NCI-H345 (cell line): ENCODE data around the gene BID.
A peak's percentile ranks its signal among the peaks of the same experiment; 100 is the strongest.
"Not testable (repeated sequence)": the region's sequence is repeated elsewhere in the genome, so short reads cannot be mapped to it uniquely, and the experiment has no call there.

Experiments
- DNase-seq: peaks from one replicate; lab custom pipeline; 2025; lab: John Stamatoyannopoulos, UW

Gene BID

DNA sequence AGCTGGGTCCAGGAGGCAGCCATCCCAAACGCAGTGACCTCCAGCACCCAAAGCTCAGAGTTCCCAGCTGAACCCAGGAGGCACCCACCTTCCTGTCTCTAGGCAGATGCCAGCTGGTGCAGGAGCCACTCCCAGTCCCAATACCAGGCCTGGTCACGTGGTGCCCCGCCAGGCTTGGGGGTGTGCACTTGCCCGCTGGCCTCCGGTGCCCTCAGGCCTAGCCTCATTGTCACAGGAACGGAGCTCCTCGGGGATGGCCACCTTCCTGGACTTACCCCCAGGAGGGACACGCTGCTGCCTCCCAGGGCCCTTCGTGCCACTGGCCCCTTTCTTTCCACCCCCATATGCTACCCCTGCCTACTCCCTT, 4.6 kb downstream of the BID start:
- DNase-seq = no peak

- no peak for DNase-seq
Observed at GRCh38 chr22:17769013-17769715, 5.1 kb downstream of the BID start.

GRCh38 chr22:17767233-17768065, 6.8 kb downstream of the BID start:
- DNase-seq = no peak

DNA sequence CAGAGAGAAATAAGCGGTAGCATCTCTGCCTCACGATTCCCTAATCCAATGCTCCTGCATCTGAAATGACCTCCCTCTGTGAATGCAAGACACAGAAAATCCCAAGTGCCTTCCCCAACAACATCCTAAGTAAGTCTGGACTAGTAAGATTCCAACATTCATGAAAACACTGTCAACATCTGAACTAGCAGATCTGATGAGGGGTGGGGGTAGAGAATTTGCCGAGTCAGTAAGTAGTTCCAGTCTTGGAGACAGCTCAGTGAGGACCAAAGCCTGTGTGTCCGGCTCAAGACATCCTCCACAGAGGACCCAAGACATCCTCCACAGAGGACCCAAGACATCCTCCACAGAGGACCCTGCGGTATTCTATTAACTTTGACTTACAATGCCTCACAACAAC, 9.4 kb downstream of the BID start:
- DNase-seq = not testable (repeated sequence)

- DNase-seq = no peak
Observed at GRCh38 chr22:17764036-17764435, 10.2 kb downstream of the BID start.

DNA sequence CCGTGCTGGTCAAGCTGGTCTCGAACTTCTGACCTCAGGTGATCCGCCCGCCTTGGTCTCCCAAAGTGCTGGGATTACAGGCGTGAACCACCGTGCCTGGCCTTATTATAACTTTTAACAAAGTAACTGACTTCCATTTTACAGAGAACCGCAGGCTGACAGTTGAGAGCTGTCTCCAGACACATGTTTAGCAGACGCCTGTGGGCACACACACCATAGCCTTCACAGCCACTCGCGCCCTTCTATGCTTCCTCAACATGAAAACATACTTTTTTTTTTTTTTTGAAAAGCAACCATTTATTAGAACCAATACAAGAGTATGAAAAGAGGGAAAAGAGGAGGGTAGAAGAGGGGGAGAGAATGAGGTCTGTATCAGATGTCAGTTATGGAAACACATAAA, 10.8 kb downstream of the BID start:
- DNase-seq = not testable (repeated sequence)

DNA sequence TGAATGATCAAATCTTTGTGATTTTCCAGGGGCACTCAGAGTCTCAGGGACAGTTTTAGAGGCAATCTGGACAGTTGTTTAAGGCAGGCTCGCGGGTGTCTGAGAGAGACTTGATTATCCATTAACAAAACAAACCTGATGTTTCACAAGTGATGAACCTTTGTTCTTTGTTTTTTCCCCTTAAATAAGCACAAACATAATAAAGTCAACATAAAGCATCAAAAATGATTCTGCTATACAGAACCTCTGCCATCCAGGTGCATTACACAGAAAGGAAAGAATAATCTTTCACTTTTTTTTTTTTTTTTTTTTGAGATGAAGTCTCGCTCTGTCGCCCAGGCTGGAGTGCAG, 13.2 kb downstream of the BID start:
- no peak for DNase-seq

DNA sequence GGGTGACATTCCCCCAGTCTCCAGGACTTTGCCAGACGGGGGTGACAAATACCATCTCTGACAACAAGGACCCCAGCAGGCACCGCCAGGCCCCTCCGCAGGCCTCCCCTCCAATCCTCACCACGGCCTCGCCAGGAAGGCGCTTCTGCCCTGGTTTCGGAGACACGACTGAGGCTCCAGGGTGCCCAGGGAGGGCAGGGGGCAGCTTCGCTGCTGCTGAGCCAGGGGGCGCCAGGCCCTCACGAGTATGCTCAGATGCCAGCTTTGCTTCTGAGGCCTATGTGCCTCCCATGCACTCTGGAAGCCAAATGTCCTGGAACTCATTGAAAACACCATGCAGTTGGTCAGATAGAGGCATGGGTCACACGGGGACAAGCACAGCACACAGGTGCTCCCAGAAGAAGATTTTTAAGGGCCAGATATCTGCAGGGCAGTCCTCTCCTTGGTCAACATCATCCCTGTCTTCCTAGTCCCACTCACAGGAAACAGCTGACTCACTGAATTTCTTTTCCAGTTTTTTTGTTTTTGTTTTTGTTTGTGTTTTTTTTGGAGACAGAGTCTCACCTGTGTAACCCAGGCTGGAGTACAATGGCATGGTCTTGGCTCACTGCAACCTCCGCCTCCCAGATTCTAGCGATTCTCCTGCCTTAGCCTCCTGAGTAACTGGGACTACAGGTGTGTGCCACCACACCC, 19.9 kb downstream of the BID start:
- DNase-seq = peak; percentile 0

- no peak for DNase-seq
Observed at GRCh38 chr22:17753401-17753989, 20.8 kb downstream of the BID start.

GRCh38 chr22:17751596-17751995, 22.7 kb downstream of the BID start:
- no peak for DNase-seq

DNA sequence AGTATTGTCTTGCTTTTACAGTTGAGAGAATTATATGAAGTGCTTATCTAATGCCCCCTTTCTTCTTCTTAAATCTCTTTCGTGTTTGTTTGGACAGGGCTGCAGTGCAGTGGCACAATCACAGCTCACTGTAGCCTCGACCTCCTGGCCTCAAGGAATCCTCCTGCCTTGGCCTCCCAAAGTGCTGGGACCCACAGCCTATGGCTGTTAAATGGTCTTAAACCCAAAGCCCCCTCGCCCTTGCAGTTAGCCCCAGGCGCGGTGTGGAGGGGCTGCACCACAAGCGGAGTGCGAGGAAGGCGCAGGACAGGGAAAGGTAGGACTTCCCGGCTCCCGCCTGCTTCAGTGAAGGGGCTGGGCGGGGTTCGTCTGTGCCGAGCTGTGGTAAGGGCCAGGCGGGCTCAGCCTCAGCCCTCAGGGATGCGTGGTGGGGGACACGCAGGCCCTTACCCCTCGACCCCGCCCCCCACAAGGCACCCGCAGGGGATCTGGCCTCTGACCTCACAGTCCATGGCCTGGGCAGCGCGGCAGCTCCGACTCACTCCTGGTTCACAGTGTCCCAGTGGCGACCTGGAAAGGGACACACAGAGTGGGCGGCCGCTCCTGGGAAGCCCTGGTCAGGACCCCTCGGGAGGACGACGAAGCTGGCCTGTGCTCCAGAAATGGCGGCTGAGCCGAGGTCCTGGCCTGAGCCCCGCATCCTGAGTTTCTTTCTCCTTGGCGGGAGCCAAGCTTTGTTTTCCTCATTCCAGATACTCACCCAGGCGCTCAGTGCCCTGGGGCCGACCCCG, 24.5 kb downstream of the BID start:
- DNase-seq = no peak

DNA sequence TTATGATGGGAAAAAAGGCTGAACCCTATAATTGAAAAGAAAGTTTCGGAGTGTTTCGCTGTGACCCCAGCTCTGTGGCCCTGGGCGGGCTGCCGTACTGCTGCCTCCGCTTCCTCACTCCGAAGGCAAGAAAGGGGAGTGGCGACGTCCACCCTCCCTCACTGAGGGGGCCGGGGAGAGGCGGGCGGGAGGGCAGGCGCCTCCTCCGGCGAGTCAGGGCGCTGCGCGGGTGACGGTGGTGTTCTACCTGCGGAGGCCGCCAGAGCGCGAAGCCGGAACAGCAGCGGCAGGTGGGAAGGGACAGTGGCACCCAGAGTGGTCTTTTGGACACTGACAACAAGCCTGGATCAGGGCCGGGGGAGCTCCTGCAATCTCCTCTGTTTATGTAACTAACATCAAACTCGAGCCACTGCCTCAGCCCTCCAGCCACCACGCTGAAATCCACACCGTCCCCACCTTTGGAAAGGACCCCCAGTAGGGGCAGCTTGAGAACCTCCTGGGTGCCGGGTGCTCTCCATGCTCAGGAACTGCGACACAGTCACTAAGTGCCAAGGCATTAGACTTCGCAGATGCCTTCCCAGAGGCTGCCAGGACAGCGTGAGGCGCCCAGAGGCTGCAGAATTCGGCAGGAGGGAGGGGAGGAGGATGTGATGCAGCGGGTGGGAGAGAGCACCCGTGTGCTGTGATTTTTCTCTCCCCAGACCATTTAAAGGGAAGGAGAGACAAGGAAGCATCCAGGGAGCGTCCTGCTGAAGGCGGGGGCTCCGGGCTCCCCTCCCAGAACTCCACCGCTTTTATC, 25.5 kb downstream of the BID start:
- no peak for DNase-seq

GRCh38 chr22:17746916-17747315, 27.4 kb downstream of the BID start:
- DNase-seq = no peak

DNA sequence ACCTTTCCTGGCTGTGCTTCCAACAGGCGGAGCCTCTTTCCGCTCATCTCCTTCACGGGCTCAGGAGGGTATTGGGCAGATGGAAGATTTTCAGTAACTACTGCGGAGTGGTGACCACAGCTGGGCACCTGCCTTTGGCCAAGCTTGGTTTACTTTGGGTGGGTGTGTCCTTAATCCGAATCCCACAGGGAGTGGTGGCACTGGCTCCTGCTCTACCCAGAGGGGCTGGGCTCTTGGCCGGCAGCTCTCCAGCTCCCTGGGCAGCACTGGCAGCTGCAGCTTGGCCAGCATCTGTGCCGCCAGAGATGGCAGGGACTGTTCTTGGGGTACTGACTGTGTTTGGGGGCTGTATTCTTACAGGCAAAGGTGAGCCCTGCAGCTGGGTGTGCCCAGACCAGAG, 29.8 kb downstream of the BID start:
- DNase-seq = no peak

- peak; percentile 1 for DNase-seq
Observed at GRCh38 chr22:17743661-17744411, 30.4 kb downstream of the BID start.

DNA sequence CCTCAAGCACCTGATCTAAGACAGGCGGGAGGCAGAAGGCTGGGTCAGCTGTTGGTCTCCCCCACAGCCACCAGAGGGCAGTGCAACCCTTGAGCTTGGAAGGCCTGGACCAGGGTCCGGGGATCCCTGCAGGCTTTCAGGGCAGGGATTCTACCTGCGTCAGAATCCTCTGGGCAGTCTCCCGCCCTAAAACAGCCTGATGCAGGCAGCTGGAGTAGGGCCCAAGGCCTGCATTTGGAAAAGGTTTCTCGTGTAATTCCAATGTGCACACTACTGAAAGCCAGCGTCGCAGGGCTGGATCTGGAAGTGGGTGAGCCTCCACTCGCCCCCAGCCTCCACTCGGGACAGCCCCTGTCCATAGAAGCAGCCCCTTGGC, 31.8 kb downstream of the BID start:
- DNase-seq = peak; percentile 36

DNA sequence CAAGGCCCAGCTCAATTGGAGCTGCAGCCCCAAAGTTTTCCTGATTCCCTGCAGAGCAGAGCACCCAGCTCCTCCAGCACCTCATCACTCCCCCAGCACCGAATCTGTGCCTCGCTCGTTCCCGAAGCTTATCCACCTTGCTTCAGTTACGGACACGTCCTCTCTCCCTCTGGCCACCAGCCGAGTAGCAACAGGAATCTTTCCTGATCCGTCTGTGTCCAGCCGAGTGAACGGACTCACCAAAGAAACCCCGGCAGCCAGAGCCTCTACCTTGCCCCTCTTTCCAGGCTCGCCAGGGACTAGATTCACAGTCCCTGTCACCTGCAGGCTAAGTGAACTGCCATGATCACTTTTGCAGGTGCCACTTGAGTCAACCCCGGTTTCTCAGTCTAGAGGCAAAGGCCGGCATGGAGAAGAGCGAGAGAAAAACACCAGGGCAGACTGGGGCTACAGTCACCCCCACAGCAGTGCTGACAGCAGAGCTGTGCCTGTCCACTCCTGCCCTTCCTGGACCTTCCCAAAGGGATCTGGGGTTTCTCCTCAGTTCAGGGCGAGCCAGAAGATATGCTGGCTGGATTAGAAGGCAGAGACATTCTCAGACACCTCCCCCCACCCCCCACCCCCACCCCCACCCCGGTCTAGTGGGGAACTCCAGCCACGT, 32.3 kb downstream of the BID start:
- no peak for DNase-seq

DNA sequence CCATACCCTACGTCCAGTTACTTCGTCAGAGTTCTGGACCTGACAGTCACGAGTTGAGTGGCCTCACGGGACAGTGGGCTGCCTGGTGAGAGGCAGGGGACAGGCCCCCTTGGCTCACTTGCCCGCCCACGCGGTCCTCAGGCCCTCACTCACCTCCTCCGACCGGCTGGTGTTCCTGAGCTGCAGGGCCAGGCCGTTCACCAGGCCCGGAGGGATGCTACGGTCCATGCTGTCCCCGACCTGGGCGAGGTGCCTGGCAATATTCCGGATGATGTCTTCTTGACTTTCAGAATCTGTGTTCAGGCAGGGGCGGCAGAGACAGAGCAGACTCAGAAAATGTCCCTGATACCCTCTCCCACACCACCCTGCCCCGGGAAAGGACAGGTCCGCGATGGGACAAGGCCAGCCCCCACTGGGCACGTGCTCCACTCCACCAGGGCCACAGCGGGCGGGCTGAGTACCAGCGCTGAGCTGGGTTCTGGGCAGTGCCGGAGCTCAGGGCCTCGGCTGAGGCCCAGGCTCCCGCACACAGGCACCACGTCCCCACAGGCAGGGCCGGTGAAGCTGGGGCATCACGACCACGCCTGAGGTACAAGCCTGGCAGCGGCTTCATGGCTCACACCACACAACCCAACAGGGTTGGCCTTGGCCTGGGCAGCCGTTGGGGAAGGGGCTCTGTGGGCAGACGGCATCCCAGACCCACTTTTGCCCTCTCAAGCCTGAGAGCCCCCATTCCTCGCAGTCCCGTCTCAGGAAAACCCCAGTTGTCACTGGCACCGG, 34.9 kb downstream of the BID start:
- DNase-seq = no peak
